AML-193 (cell line): ENCODE data around the gene C10orf95.

ENCODE experiments used
- DNase-seq, 2 experiments: peaks; one replicate each; lab custom pipeline; 2025; lab: John Stamatoyannopoulos, UW

Gene C10orf95

DNA sequence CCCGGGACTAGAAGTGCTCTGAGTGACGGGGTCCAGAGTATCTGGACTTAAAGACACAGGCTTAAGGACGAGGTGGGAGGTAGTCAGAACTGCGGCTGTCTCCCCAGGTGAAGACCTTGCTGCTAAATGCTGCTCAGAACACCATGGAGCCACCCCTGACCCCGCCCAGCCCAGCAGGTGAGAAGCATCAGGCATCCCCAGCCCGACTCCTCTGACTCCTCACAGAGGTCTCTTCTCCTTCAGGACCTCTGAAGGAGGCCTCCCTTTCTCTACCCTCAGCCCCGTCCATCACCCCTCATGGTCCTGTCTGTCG lies 50.0 kb downstream of the C10orf95 start:
- DNase-seq = no peak

DNA sequence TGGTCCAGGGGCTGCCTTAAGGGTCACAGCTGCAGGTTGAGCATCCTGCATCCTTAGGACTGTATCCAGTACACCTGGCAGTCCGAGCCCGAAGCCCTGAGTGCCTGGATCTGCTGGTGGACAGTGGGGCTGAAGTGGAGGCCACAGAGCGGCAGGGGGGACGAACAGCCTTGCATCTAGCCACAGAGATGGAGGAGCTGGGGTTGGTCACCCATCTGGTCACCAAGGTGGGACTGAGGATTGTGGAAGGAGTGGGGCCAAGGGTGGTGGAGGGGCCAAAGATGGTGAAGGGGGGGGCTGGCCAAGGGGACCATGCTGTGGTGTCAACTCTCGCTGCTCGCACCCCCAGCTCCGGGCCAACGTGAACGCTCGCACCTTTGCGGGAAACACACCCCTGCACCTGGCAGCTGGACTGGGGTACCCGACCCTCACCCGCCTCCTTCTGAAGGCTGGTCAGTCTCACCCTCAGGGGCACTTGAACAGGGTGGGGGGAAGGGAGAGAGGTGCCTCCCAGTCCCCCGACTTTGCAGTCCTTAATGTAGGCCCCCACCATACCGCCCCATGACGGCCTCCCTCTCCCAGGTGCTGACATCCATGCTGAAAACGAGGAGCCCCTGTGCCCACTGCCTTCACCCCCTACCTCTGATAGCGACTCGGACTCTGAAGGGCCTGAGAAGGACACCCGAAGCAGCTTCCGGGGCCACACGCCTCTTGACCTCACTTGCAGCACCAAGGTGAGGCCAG lies 50.6 kb downstream of the C10orf95 start:
- DNase-seq = no peak

DNA sequence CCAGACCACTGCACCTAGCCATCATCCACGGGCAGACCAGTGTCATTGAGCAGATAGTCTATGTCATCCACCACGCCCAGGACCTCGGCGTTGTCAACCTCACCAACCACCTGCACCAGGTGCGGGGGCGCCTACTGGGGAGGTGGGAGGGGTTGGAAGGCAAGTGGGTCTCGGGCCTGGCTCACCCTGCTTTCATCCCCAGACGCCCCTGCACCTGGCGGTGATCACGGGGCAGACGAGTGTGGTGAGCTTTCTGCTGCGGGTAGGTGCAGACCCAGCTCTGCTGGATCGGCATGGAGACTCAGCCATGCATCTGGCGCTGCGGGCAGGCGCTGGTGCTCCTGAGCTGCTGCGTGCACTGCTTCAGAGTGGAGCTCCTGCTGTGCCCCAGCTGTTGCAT lies 51.3 kb downstream of the C10orf95 start:
- DNase-seq = no peak
